Right atrium auricular region (tissue), 2 donors: ENCODE data around the gene TLCD3B. TPM values are rescaled to one million over a fixed set of nuclear protein-coding genes. Genes with fewer than 3 reads are reported as not detected.

Experiments
- DNase-seq: peaks from one replicate; pipeline ENCODE4 v3.0.0-alpha.2; 2019; ENCODE audit warnings: low spot score
- H3K27ac ChIP-seq, 2 donors: fragments of 200-600 bp; sonication (generic); 1 replicate in 1 of 2; 2 replicates in 1 of 2; pipeline ENCODE4 v1.5.1; 2016 to 2019
- H3K27me3 ChIP-seq, 2 donors: fragments of 200-600 bp; sonication (generic); one replicate each; pipeline versions ENCODE4 v1.5.1 to v1.6.0; 2017 to 2019
- H3K36me3 ChIP-seq: fragments of 200-600 bp; sonication (generic); one replicate; pipeline ENCODE4 v1.5.1; 2016
- H3K4me1 ChIP-seq, 2 donors: fragments of 200-600 bp; sonication (generic); one replicate each; pipeline versions ENCODE4 v1.5.1 to v1.6.0; 2017 to 2019
- H3K4me3 ChIP-seq, 2 donors: fragments of 200-600 bp; sonication (generic); 1 replicate in 1 of 2; 2 replicates in 1 of 2; pipeline ENCODE4 v1.5.1; 2017 to 2019; ENCODE audit warnings: mild to moderate bottlenecking in 1 of 2, moderate library complexity in 1 of 2
- H3K9me3 ChIP-seq, 2 donors: fragments of 200-600 bp; sonication (generic); one replicate each; pipeline ENCODE4 v1.5.1; 2019
- total RNA-seq, 2 donors: library from RNA; depleted of rRNA; stranded (reverse); fragments of >200 nt; gene quantifications; one replicate each; pipeline ENCODE4 v1.1.0, GENCODE V29; 2016
- TF ChIP-seq, protein P1 (sequence below), 2 donors: fragments of 200-600 bp; sonication (generic); IDR thresholded peaks; one replicate each; pipeline ENCODE4 v1.5.1; 2019; ENCODE audit warnings: antibody characterized with exemption in 2 of 2

TLCD3B gene
- total RNA-seq, 2 donors from 2014 or later = not detected

DNA sequence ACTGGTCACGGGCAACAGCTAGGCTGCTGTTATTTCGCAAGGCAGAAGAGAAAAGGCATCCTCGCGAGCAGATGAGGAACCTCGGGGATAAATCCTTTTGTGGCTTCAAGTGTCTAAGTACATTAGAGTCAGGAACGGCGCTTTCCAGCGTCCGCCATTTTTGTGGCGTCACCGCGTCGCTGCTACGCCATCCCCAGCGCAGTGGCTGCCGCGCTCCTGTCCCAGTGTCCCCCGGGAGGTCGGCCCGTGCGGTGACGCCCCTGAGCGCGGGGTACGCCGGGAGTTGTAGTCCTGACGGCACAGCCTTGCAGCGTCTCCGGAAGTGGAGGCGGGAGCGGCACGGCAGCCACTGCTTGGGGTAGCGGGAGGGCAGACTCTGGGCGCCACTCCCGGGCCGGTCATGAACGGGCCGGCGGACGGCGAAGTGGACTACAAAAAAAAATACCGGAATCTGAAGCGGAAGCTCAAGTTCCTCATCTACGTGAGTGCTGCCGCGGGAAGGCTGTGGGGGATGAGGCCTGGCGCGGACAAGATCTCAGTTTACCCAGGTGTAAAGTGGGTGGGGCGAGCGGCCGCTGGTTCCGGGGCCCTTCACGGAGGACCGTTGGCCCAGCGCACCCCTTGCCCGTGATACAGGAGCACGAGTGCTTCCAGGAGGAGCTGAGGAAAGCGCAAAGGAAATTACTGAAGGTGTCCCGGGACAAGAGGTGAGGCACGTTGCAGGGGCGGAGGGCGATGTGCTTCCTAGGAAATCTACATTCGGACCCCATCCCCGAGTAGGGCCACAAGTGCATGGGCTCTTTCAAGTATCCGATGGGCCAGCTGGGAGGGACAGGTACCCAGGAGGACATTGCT, 34.9 kb downstream of the TLCD3B start, which contains the start of gene INO80E:
TSS of gene INO80E (plus strand) at position 331 of the 855 bp plus-strand sequence. CDS start at position 401, 70 bp downstream.
- DNase-seq = peak; percentile 98
- TF ChIP-seq, protein P1, sequence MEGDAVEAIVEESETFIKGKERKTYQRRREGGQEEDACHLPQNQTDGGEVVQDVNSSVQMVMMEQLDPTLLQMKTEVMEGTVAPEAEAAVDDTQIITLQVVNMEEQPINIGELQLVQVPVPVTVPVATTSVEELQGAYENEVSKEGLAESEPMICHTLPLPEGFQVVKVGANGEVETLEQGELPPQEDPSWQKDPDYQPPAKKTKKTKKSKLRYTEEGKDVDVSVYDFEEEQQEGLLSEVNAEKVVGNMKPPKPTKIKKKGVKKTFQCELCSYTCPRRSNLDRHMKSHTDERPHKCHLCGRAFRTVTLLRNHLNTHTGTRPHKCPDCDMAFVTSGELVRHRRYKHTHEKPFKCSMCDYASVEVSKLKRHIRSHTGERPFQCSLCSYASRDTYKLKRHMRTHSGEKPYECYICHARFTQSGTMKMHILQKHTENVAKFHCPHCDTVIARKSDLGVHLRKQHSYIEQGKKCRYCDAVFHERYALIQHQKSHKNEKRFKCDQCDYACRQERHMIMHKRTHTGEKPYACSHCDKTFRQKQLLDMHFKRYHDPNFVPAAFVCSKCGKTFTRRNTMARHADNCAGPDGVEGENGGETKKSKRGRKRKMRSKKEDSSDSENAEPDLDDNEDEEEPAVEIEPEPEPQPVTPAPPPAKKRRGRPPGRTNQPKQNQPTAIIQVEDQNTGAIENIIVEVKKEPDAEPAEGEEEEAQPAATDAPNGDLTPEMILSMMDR (IDR thresholded peaks at IDR 0.05) = no peak
- Histone ChIP-seq H3K4me3 (peak within 1 kb of the TSS; percentile 58 to 76), H3K27me3 (no peaks in the 10 kb centered on the region), H3K9me3 (no peaks in the 10 kb centered on the region), H3K27ac (peak within 1 kb of the TSS; percentile 91 to 93), H3K36me3 (peaks cover 23% of the 10 kb centered on the region), H3K4me1 (peaks cover 0 to 24% of the 10 kb centered on the region in 2 donors)

- DNase-seq = peak; percentile 84
- Histone ChIP-seq H3K36me3 (peaks cover 30% of the 10 kb centered on the region), H3K27ac (peak within 1 kb of the TSS; percentile 91 to 93), H3K4me3 (peak within 1 kb of the TSS; percentile 58 to 76), H3K9me3 (no peaks in the 10 kb centered on the region), H3K4me1 (peaks cover 0 to 24% of the 10 kb centered on the region in 2 donors), H3K27me3 (no peaks in the 10 kb centered on the region)
- TF ChIP-seq, protein P1 (IDR thresholded peaks at IDR 0.05) = no peak
These were observed 35.7 kb downstream of the TLCD3B start, which contains the start of gene HIRIP3 for GRCh38 chr16:29995324-29995910. HIRIP3 (minus strand) TSS chr16:29995617; CDS start chr16:29995605, 12 bp downstream.

GRCh38 chr16:29994600-29995323, 36.3 kb downstream of the TLCD3B start:
- H3K4me1 ChIP-seq = peaks cover 0 to 24% of the 10 kb centered on the region in 2 donors
- peak overlapping the region; percentile 91 to 93 for H3K27ac ChIP-seq
- H3K4me3 ChIP-seq = peak overlapping the region; percentile 58 to 76
- H3K9me3 ChIP-seq = no peaks in the 10 kb centered on the region
- H3K36me3 ChIP-seq = peaks cover 31% of the 10 kb centered on the region
- H3K27me3 ChIP-seq = no peaks in the 10 kb centered on the region
- TF ChIP-seq, protein P1 (IDR thresholded peaks at IDR 0.05) = no peak
- DNase-seq = no peak

GRCh38 chr16:29993903-29994599, 37.0 kb downstream of the TLCD3B start:
- Histone ChIP-seq H3K4me3 (no peak overlapping the region), H3K9me3 (no peaks in the 10 kb centered on the region), H3K27me3 (no peaks in the 10 kb centered on the region), H3K27ac (no peak overlapping the region), H3K4me1 (peaks cover 0 to 24% of the 10 kb centered on the region in 2 donors), H3K36me3 (peaks cover 38% of the 10 kb centered on the region)
- TF ChIP-seq, protein P1 (IDR thresholded peaks at IDR 0.05) = no peak
- DNase-seq = no peak
